Type B pancreatic cell (in vitro differentiated cells): ENCODE measurements around the gene PFKFB3. TPM values are rescaled to one million over a fixed set of nuclear protein-coding genes. Genes with fewer than 3 reads are reported as not detected.

ENCODE experiments used
- DNase-seq: peaks from one replicate; pipeline ENCODE4 v3.0.0; 2021; ENCODE audit warnings: mixed read lengths; ENCODE audit not compliant: unreplicated experiment; ENCODE audit errors: extremely low spot score
- H3K27ac Mint-ChIP-seq: 2 replicates; pipeline ENCODE4 v1.8.0; 2021; ENCODE audit warnings: mild to moderate bottlenecking, mixed read lengths
- H3K27me3 Mint-ChIP-seq: 2 replicates; pipeline ENCODE4 v1.8.0; 2021; ENCODE audit warnings: mixed read lengths
- H3K36me3 Mint-ChIP-seq: 2 replicates; pipeline ENCODE4 v1.8.0; 2021; ENCODE audit warnings: mixed read lengths
- H3K4me1 Mint-ChIP-seq: one replicate; pipeline ENCODE4 v1.8.0; 2021; ENCODE audit warnings: mixed read lengths; ENCODE audit not compliant: unreplicated experiment
- H3K4me3 Mint-ChIP-seq: 2 replicates; pipeline ENCODE4 v1.8.0; 2021; ENCODE audit warnings: mild to moderate bottlenecking, mixed read lengths
- H3K9me3 Mint-ChIP-seq: 2 replicates; pipeline ENCODE4 v1.8.0; 2021; ENCODE audit warnings: mixed read lengths
- total RNA-seq: library from RNA; stranded (reverse); gene quantifications from 2 replicates; pipeline ENCODE4 v1.2.1, GENCODE V29; 2021; ENCODE audit warnings: low replicate concordance
- TF ChIP-seq, protein P1 (sequence below): fragments of 200-600 bp; sonication (generic); conservative IDR thresholded peaks from 2 replicates; pipeline ENCODE4 v1.5.0; 2021; ENCODE audit warnings: antibody characterized with exemption, mild to moderate bottlenecking

Gene PFKFB3
- total RNA-seq, 1 donor from 2014 or later, result 30.2 TPM

DNA sequence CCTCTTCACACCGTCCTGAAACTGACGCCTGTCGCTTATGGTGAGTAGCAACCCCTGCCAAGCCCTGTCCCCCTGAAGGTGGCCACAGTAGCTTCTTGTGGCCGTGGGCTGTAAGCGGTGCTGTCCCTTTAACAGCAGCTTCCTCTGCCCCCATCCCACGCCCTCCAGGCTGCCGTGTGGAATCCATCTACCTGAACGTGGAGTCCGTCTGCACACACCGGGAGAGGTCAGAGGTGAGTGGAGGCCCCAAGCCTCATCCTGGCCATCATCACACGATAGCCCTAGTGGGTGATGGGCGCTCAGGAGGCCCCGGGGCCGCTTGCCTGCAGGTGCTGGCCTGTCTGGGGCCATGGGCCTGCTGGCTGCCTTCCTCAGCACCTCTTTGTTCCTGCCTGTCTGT lies 21.2 kb downstream of the PFKFB3 start:
- H3K9me3 Mint-ChIP-seq, result no peaks in the 10 kb centered on the region
- no peak overlapping the region for H3K27ac Mint-ChIP-seq
- TF ChIP-seq, protein P1, sequence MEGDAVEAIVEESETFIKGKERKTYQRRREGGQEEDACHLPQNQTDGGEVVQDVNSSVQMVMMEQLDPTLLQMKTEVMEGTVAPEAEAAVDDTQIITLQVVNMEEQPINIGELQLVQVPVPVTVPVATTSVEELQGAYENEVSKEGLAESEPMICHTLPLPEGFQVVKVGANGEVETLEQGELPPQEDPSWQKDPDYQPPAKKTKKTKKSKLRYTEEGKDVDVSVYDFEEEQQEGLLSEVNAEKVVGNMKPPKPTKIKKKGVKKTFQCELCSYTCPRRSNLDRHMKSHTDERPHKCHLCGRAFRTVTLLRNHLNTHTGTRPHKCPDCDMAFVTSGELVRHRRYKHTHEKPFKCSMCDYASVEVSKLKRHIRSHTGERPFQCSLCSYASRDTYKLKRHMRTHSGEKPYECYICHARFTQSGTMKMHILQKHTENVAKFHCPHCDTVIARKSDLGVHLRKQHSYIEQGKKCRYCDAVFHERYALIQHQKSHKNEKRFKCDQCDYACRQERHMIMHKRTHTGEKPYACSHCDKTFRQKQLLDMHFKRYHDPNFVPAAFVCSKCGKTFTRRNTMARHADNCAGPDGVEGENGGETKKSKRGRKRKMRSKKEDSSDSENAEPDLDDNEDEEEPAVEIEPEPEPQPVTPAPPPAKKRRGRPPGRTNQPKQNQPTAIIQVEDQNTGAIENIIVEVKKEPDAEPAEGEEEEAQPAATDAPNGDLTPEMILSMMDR, result no peak
- no peak for DNase-seq
- peaks cover 16% of the 10 kb centered on the region for H3K36me3 Mint-ChIP-seq
- H3K4me1 Mint-ChIP-seq, result peaks cover 4% of the 10 kb centered on the region
- H3K27me3 Mint-ChIP-seq, result no peaks in the 10 kb centered on the region
- H3K4me3 Mint-ChIP-seq, result no peak overlapping the region

DNA sequence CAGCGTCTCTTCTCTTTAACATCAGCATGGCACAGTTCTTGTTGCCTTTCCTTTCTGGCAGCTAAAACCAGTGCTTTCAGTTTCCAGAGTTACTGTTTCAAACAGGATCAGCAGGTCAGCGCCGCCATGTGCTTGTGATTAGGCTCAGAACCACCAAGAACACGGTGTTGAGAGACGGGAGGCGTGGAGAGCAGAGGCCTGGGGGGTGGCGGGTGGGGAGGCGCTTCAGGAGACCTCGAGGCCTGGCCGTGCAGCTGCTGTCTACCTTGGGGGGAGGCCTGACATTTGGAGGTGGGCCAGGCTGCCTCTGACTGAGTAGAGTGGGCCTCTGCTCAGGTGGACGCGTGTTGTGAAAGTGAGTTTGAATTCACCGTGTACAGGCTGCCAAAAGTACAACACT lies 22.0 kb downstream of the PFKFB3 start:
- Mint-ChIP-seq H3K27me3 (no peaks in the 10 kb centered on the region), H3K4me3 (no peak overlapping the region), H3K4me1 (peaks cover 4% of the 10 kb centered on the region), H3K27ac (no peak overlapping the region), H3K36me3 (peaks cover 16% of the 10 kb centered on the region), H3K9me3 (no peaks in the 10 kb centered on the region)
- no peak for DNase-seq
- TF ChIP-seq, protein P1, result no peak

DNA sequence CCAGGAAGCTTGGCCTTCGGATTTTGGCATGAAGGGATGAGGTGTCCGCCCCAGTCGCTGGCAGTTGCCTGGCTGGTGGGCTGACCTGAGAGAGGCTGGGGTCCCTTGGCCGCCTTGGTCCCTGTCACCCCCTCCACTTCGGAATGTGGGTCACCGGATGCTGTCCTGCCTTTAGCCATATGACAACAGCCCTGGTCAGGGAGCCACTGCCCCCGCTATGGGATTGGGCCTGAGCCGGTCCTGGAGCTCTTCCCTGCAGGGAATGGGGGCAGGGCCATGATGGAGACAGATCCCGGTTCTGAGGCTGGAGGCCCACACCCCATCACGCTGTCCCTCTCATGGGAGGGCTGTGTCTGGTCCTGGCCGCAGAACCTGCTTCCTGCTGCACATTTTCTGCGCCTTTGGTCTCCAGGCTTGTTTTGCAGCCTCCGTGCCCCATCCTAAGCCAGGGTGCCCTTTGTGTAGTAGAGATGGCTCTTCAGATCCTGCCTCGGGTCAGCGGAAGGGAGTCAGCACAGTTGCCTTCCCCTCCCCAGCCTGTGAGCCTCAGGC lies 22.6 kb downstream of the PFKFB3 start:
- DNase-seq, result no peak
- Mint-ChIP-seq H3K9me3 (no peaks in the 10 kb centered on the region), H3K36me3 (peaks cover 19% of the 10 kb centered on the region), H3K4me3 (no peak overlapping the region), H3K4me1 (peaks cover 4% of the 10 kb centered on the region), H3K27ac (no peak overlapping the region), H3K27me3 (no peaks in the 10 kb centered on the region)
- TF ChIP-seq, protein P1, result no peak

DNA sequence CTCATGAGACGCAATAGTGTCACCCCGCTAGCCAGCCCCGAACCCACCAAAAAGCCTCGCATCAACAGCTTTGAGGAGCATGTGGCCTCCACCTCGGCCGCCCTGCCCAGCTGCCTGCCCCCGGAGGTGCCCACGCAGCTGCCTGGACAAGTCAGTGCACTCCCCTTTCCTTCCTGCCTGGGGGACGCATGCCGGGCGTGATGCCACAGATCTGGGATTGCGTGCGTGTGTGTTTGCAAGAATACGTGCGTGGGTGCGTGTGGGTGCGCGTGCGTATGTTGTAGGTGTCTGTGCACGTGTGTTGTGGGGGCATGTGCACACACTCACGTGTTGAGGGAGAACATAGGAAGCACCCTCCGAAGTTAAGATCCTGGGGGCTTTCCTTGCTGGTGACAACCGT lies 23.5 kb downstream of the PFKFB3 start:
- Mint-ChIP-seq H3K36me3 (peaks cover 13% of the 10 kb centered on the region), H3K4me1 (peaks cover 4% of the 10 kb centered on the region), H3K27ac (peak overlapping the region; percentile 46), H3K4me3 (no peak overlapping the region), H3K9me3 (no peaks in the 10 kb centered on the region), H3K27me3 (no peaks in the 10 kb centered on the region)
- no peak for DNase-seq
- TF ChIP-seq, protein P1, result no peak

DNA sequence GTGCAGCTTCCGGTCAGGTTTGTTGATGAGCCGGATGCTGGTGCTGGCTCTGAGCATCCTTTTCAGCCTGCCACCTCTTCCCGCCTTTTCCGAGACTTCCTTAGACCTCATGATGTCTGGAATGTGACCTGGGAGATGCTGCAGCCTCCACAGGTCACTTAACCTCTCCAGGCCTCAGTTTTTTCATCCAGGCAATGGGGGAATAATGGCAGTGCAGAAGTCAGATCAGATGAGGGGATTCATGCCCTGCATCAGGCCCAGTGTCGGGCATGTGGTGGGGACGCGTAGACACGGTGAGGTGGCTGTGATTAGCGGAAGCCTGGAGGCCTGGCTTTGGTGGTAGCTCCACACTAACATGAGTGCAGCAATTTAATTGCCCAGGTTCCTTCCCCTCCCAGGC lies 24.6 kb downstream of the PFKFB3 start:
- Mint-ChIP-seq H3K36me3 (peaks cover 14% of the 10 kb centered on the region), H3K4me1 (peaks cover 3% of the 10 kb centered on the region), H3K4me3 (no peak overlapping the region), H3K27ac (no peak overlapping the region), H3K9me3 (no peaks in the 10 kb centered on the region), H3K27me3 (no peaks in the 10 kb centered on the region)
- DNase-seq, result no peak
- TF ChIP-seq, protein P1, result no peak
